ENCODE measurements around the gene EFCAB12.
"Not testable (repeated sequence)": the region's sequence is repeated elsewhere in the genome, so short reads cannot be mapped to it uniquely, and the experiment has no call there.

Gene EFCAB12

DNA sequence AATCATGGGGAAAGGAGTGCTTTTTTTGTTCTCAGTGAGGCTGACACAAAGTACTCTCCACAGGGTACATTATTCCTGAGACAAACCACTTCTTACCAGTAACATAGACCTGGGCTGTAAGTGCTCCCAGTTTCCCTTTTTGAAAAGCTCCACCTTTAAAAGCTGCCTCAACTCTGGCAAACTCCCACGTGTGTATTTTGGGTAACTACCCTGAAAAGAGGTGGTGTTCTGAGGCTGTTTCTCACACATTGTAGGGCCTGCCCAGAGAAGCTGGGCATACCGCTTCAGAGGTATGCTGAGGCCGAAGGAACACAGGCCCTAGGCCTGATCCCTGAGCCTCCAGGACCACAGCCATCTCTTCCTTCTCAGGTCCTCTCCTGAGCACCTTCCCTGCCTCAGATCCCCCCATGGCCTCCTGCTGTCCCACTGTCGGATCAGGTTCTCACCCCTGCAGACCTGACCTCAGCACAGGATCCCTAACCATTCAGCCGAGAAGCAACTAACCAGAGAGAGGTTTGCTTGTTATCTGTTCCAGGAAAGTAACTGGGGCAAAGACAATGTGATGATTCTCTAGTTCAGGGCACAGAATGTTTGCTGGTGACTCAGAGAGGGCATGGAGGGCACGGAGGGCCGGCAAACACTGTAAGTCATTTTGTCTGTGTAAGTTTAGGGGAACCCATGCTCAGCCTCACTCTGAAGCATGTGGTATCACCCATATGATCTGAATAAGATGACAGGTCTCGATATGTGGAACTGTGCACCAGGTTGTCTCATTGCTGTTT is 36.1 kb downstream of the EFCAB12 start:
- not testable (repeated sequence) for DNase-seq (ENCODE audit: low read depth)

DNA sequence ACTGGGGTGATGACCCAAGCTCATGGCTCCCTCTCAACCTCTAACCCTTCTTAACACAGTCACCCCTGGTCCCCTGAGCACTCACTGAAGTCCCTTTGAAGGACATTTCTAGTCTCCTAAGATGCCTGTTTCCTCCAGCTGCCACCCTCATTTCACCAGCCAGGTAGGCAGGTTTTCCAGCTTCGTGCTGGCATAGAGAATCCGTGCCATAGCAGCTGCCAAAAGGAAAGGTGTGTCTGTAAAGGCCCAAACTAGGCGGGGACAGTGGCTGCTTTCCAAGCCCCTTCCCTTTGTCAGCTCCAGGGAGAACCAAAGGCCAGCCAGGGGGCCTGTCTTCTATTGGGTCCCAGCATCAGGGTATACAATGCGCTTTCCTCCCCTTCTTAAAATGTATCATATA is 36.9 kb downstream of the EFCAB12 start:
- DNase-seq (ENCODE audit: low read depth), result not testable (repeated sequence)

DNA sequence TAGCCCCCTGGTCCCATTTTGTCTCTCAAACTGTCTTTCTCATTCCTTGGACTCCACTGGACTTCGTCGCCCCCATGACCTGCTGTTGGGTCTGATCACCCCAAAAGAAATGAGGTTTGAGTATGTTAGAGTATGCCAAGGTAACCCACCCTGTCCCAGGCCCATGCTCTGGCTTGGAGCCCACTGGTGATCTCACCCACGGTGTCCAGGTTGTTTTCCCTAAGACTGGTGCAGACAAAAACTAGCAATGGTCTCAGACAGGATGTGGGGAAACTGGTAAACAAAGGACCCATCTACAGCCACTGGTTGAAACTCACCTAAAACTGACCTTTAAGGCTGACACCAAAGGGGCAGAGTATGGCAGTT is 38.9 kb downstream of the EFCAB12 start:
- no peak for DNase-seq (ENCODE audit: low read depth)

DNA sequence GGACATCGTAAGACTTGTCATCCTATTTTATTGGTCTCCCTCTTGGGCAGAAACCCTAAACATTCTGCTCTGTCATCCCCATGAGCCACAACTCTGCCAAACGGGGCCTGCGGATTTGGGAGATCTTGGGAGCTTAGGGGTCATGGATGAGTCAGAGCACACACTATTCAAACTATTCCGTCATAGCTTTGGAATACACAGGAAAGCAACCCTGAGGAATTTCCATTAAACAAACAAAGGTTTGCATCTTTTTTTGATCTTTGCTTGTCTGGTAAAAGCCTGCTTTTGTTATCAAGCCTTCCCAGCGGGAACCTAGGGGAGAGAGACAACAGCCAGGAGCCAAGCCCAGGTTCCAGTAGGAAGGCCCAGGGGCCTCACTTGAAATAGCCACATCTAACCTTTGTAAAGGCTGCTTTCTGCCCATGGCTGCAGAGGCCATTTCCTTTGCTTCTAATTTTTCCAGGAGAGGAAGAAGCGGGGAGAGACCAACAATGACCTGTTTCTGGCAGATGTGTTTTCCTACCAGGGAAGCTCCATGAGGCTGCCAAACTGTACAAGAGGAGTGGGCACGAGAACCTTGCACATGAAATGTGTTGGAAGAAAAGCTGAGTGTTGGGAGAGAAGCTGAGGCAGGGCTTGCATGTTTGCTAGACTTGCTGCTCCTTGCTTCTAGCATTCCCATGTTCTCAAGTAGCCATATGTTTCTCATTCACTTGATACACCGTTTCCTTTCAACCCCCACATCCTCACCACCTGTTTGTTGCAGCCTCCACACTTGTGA is 39.5 kb downstream of the EFCAB12 start:
- not testable (repeated sequence) for DNase-seq (ENCODE audit: low read depth)

DNA sequence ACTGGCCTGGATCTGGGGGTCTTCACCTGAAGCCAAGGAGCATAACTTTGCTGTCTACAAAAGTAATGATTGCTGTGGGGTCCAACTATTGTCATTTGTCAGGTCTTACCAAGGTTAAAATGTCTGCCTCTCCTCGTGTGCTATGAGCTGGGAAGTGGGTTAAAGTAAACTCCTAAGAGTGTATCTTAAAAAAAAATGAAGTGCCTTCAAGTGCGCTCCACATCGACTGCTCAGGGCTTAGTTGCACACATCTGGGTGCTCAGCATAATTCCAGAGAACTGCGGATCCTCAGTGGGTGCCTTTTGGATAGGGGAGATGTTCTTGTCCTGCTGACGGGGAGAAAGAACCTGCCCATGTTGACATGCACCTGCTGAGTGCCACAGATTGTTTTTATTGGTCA is 40.9 kb downstream of the EFCAB12 start:
- no peak for DNase-seq (ENCODE audit: low read depth)

DNA sequence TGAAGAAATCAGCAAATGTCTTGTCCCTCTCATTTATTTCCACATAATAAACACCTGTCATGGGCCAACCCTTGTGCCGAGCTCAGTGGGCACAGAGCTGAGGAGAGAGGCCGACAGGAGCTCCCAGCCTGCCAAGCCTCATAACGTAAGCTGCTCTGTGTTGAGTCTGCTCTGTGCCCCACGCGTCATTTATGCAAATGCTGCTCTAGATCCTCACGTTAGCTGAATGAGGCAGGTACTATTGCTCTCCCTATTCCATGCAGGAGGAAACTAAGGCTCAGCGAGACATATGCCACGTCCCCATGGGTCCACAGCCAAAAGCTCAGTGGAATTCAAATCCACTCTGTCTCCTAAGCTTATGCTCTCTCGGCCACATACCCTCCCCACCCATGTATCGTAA is 41.5 kb downstream of the EFCAB12 start:
- DNase-seq (ENCODE audit: low read depth), result no peak

DNA sequence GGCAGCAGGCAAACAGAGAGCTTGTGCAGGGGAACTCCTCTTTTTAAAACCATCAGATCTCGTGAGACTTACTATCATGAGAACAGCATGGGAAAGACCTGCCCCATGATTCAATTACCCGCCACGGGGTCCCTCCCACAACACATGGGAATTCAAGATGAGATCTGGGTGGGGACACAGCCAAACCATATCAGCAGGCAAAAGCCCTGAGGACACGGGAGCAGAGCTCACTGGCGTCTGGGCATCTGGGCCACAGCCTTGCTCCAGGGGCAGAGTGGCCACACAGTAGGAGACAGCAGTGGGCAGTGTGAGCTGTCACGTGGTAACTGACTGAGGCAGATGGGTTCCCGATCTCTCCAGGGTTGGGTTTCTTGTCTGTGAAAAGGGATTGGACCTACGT is 42.9 kb downstream of the EFCAB12 start:
- DNase-seq (ENCODE audit: low read depth), result not testable (repeated sequence)

DNA sequence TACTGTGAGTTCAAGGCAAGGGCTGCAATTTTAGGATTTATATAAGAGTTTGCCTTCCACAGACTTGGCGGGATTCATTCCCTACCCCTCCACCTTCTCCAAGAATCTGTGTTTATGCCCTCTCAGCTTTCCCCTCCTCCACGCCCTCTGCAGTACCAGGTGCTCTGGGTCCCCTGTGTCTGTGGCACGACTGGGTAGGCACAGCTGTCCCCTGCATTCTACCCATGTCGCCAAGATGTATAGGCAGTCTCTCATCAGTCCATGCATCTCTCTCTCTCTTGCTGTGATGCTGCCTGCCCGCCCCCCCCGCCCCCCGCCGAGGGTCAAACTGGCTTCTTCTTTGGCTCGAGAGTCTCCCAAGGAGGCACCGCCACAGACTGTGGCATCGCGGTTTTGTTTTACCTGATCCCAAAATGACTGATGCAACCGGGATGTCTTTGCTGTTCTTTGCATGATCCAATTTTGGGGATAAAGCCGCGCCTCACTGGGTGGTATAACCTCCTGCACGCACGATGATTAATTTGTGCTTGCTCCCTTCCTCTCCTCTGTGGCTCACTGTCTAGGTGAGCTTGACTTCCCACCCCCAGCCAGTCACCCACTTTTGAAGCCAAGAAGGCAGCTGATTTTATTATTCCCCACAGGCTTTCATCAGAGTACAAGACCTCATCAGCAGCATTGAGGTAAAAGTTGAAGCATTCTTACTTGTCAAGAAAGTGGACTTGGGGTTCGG is 43.7 kb downstream of the EFCAB12 start:
- no peak for DNase-seq (ENCODE audit: low read depth)

DNA sequence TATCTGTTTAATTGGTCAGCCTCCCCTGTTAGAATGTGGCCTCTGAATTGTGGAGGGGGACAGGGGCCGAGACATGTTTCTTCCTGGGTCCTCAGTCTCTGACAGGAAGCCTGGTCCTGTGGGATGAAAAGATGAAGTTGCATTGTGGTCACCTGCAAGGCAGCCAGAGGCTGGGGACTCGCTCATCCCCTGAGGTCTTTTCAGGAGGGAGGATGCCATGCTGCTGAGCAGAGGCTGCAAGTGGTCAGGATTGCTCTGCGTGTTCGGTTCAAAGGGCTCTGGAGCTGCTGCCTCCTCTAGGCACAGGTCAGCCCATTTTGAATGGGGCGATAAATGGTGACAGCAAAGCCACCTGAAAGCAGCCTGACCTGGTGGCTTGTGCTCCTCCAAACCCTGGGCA is 44.3 kb downstream of the EFCAB12 start:
- DNase-seq (ENCODE audit: low read depth), result not testable (repeated sequence)

DNA sequence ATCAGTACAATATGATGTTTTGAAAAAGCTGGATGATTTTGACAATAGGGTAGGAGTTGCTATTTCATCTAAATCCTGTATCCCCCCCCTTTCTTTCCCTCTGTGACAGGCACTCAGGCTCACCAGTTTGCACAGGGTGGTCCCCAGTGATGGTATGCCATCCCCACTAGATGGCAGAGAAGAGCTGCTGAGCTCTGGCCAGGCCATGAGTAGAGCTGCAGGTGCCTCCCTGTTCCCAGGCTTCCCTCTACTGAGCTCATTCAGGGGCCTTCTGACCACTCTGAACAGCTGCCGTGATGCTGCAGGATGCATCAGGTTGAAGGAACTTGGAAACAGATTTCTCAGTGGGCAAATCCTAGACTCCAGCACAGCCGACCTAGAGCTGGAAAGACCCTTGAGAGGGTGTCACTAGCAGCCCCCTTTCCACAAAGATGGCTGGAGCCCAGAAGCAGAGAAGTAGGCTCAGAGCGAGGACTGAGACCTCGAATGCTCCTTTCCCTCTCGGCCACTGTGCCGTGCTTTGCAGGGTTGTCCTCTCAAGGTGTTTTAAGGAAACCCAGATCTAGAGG is 45.1 kb downstream of the EFCAB12 start:
- peak; percentile 47 for DNase-seq (ENCODE audit: low read depth)

DNA sequence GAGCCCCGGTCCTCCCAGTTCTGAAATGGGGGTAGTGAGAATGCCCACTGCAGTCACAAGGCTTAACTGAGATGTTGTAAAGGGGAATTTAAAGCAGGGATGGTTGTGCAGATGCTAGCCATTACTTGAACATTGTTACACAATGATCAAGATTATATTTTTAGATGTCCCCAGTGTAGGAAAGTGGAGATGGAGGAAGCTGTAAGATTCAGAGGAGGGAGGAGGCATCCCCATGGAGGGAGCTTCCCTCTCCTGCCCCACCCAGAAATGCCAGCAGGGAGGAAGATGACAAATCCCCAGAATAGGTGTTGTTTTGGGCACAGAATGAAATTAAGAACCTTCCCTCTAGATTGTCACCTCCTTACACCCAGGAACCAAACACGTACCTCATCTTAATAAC is 46.1 kb downstream of the EFCAB12 start:
- DNase-seq (ENCODE audit: low read depth), result no peak

DNA sequence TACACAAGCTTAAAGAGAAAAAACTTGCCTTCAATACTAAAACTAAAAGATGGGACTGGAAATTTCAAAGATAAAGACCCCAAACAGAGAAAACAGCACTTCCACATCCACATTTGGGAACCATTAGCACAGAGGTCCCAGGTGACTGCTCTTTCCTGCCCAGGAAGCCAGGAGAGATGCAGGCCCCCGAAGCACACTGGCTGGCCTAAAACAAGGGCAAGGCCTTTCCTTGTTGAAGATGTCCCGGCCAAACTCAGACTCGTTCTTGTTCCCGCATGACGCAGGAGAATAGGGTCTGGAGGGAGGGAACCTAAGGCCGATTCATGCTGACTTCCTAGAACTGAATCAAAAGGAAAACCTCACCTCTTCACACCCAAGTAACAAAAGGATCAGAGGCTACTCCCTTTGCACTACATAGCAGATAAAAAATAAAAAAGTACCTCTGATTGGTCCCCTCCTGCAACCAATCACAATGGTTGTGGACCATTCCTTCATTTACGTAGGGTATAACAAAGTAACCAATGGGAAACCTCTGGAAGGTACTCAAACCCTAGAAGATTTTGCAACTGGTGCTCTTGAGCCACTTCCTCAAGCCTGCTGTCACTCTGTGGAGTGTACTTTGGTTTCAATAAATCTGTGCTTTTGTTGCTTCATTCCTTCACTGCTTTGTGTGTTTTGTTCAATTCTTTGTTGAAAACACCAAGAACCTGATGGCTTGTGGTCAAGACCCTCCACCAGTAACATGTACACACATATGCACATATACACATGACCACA is 48.7 kb downstream of the EFCAB12 start:
- no peak for DNase-seq (ENCODE audit: low read depth)

DNA sequence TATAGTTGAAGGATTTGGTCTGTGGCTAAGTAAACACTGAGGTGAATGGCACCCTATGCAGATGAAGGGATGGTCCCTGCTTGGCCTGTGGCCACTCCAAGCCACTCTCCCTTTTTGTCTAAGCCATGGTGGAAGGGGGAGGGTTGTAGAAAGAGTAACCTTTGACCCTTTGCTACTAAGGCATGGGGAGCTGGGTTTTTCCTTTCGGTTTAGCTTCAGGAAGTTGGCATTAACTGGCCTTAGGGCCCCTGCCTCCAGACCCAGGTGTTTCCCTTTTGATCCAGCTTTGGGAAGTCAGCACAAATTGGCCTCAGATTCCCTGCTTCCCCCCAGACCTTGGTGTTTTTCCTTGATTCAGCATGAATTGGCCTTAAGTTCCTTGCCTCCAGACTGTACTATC is 49.5 kb downstream of the EFCAB12 start:
- DNase-seq (ENCODE audit: low read depth), result no peak

DNA sequence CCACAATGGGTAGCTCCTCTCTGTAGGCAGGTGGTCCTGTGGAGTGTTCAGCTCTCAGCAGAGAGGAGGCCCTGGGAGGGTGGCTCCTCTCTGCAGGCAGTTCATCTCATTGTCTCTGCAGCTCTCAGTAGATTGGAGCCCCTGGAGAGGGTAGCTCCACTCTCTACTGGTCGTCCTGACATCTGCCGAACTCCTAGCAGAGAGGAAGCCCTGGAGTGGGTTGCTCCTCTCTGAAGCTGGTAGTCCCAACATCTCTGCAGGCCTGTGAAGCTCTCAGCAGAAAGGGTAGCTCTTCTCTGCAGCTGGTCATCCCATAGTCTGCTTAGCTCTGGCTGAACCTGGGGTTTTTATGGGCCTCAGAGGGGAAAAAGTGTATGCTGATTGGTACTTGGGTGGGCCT is 50.8 kb downstream of the EFCAB12 start:
- DNase-seq (ENCODE audit: low read depth), result no peak

DNA sequence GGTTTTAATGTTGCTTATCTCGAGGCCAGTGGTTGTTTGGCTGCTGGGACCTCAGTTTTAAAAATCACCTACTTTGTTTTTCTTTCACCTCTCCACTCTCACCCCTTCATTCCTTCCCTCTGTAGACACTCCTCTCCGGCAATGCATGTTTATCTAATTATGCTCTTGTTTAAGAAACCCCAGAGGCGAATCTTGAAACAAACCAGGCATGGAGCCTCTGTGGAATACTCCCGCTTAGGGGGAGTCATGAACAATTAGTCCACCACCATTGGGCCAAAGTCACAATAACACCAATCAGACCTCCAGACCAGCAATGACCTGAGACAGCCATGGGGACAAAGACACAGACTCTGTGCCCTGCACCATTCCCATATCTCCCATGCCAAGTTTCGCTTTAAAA is 53.3 kb downstream of the EFCAB12 start:
- DNase-seq (ENCODE audit: low read depth), result no peak

DNA sequence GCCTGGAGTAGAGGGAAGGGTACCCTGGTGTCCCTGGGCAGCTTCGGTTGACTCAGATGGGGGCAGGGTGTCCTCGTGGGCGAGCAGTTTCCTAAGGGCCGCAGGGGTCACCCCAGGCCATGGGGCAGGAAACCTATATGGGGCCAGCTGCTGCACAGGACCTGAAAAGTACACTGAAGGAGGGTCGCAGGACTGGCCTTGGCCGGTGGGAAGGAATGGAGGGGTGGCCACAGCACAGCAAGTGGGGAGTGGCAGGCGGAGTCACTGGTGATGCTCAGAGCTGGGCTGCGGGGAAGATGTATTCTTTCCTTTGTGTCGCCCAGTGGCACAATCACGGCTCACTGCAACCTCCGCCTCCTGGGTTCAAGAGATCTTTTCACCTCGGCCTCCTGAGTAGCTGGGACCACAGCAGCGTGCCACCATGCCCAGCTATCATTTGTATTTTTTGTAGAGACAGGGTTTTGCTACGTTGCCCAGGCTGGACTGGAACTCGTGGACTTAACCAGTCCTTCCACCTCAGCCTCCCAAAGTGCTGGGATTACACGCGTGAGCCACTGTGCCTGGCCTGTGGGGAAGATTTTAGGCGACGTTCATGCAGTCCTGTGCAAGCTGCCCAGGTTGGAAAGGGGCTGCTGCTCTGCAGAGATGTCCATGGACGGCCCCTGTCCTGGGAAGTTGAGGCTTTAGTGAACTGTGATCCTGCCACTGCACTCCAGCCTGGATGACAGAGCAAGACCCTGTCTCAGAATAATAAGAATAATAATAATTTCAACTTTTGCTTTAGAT is 57.2 kb downstream of the EFCAB12 start:
- no peak for DNase-seq (ENCODE audit: low read depth)

DNA sequence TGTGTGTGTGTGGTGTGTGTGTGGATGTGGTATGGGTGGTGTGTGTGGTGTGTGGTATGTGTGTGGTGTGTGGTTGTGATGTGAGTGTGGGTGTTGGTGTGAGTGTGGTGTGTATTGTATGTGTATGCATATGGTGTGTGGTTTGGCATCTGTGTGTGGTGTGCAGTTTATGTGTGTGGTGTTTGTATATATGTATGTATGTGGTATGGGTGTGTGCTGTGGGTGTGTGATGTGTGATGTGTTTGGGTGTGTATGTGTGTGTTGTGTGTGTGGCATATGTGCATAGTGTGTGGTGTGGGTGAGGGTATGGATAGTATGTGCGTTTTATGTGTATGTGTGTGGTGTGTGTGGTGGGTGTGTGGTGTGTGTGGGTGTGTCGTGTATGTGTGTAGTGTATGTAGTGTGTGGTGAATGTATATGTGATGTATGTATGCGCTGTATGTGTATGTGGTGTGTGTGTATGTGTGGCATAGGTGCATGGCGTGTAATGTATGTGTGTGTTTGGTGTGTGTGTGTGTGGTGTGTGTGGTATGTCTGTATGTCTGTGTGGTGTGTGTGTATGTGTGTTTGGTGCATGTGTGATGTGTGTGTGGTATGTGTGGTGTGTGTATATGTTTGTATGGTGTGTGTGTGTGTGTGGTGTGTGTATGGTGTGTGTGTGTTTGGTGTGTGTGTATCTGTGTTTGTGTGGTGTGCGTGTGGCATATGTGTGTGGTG is 58.0 kb downstream of the EFCAB12 start:
- no peak for DNase-seq (ENCODE audit: low read depth)

DNA sequence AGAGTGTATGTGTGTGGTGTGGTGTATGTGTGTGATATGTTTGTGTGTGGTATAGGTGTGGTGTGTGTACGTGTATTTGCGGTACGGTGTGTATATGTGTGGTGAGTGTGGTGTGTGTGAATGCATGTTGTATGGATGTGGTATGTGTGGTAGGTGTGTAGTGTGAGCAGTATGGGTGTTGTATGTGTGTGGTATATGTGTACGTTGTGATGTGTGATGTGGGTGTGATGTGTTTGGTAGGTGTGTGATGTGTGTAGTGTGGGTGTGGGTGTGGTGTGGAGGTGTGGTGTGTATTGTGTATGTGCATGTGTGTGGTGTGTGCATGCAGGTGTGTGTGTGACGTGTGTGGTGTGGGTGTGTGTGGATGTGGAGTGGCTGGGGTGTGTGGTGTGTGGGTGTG is 58.7 kb downstream of the EFCAB12 start:
- no peak for DNase-seq (ENCODE audit: low read depth)

DNA sequence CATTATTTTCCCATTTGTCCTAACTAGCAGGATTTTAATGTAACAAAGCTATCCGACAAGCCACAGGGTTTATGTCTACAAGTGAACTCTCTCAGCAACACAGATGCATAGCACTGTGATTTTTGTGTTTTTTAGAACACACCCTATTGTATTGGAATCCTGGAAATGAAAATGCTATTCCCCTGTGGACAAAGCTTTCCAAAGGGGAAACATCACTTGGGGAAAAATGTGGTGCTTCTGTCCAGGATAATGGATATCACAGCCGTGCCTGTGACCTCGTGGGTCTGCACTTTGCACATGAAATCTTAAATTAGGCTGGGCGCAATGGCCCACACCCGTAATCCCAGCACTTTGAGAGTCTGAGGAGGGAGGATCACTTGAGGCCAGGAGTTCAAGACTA is 60.6 kb downstream of the EFCAB12 start:
- DNase-seq (ENCODE audit: low read depth), result no peak

DNA sequence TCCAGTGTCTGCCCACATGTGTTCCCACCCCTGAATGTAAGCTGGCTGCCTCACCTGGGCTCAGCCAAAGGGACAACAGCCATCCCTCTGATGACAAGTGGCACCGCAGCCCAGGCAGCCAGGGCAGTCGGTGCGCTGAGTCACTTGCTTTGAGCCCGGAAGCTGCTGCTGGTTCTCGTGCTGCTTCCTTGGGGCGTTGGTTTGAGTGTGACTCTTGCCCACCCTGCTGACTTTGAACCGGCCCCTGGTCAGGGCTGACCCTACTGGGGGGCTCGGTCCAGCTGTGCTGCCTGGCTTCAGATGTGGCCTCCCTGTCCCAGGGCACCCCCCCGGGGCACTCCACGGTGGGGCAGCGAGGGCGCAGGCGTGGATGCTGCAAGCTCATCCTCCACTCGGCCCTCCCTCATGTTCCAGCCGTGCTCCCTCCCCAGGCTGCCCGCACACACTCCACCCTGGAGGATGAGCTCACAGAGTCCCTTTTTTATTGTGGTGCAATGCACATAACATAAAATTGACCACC is 62.1 kb downstream of the EFCAB12 start:
- no peak for DNase-seq (ENCODE audit: low read depth)
